LNCAP (cell line): Measurements from ENCODE around the gene SMYD4.

Experiments used
- TF ChIP-seq, protein P1 (sequence below): fragments of 450-650 bp; IDR thresholded peaks from 2 replicates; pipeline ENCODE4 v1.5.1; 2017; ENCODE audit warnings: mild to moderate bottlenecking

The SMYD4 gene

DNA sequence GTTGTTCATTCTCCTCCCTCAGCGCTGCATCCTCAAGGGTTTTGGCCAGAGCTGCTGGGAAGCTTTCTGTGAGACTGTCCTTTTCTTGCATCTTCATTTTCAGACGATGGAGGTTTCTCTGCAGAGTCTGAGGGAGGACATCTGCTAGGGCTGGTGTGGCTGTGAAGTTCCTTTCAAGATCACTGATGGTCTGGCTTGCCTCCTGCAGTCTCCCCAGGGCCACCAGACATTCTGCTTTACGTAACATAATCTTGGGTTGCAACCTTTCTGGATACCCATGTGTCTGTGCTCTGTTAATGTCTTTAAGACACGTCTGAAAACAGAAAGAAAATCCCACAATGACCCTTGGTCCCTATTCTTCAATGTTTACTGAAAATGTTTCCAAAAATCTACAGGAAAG lies 29.0 kb downstream of the SMYD4 start:
- TF ChIP-seq, protein P1, sequence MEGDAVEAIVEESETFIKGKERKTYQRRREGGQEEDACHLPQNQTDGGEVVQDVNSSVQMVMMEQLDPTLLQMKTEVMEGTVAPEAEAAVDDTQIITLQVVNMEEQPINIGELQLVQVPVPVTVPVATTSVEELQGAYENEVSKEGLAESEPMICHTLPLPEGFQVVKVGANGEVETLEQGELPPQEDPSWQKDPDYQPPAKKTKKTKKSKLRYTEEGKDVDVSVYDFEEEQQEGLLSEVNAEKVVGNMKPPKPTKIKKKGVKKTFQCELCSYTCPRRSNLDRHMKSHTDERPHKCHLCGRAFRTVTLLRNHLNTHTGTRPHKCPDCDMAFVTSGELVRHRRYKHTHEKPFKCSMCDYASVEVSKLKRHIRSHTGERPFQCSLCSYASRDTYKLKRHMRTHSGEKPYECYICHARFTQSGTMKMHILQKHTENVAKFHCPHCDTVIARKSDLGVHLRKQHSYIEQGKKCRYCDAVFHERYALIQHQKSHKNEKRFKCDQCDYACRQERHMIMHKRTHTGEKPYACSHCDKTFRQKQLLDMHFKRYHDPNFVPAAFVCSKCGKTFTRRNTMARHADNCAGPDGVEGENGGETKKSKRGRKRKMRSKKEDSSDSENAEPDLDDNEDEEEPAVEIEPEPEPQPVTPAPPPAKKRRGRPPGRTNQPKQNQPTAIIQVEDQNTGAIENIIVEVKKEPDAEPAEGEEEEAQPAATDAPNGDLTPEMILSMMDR = no peak

DNA sequence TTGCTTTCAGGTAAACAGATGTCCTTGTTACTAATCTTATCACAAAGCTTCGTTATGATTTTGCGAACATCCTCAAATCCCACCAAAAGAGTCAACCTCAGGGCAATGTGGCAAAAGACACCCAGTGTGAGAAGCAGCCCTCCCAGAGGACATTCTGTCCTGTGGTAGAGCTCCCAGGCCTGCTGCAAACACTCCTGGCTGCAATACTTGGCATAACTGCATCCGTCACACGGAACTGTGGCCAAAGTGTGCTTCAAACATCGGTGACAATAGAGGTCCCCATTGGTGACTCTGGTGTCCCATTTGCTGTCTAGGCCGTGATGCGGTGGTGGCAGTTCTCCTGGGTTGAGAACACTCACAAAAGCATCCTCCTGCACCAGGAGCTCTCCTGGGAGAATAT lies 29.5 kb downstream of the SMYD4 start:
- TF ChIP-seq, protein P1 = no peak

- TF ChIP-seq, protein P1 = no peak
Measured at GRCh38 chr17:1797323-1797722, 32.4 kb downstream of the SMYD4 start.

GRCh38 chr17:1796800-1797199 lies 32.9 kb downstream of the SMYD4 start:
- TF ChIP-seq, protein P1 = no peak

DNA sequence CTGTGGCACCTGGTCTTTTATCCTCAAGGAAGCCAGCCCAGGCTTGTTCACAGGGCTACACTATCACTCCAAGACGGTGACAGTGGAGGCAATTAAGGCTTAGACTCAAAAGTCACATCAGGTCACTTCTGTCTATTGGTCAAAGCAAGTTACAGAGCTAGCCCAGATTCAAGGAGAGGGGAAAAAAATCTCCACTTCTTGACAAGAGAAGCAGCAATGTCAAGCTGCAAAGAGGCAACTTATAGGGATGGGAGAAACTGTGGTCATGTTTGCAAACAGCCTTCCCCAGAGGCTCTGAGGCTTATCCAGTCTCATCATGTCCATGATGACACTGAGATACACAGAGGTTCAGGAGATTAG lies 36.3 kb downstream of the SMYD4 start:
- TF ChIP-seq, protein P1 = no peak

DNA sequence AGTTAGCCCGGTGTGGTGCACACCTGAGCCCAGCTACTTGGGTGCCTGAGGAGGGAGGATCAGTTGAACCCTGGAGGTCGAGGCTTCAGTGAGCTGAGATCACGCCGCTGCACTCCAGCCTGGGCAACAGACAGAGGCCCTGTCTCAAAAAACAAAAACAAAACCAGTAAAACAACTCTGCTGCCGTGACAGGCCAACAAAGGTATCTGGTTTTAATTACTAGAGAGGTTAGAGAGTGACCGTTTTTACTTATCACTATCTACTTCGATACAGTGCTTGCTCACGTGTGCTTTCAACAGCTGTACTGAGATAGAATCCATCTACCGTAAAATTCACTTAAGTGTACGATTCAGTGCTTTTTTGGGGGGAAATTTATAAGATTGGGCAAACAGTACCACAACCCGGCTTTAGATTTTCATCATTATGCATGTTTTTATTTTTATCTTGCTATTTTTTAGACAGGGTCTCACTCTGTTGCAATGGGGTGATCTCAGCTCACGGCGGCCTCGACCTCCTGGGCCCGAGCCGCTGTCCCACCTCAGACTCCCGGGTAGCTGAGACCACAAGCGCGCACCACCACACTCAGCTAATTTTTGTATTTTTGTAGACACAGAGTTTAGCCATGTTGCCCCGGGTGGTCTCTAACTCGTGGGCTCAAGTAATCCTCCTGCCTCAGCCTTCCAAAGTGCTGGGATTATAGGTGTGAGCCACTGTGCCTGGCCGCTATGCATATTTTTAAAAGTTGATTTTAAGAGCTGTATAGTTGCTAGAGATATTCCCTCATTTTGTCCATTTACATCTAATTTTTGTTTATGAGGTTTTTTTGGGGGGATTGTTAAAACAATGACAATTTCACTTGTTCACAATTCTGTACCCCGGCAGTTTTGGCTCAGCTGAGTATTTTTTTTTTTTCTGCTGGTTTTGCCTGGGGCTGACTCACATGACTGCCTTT lies 36.9 kb downstream of the SMYD4 start:
- TF ChIP-seq, protein P1 = no peak

- TF ChIP-seq, protein P1 = no peak
Measured at GRCh38 chr17:1789936-1790335, 39.8 kb downstream of the SMYD4 start.
